Measurements from ENCODE around the gene FGFBP3.
"Not testable (repeated sequence)": the region's sequence is repeated elsewhere in the genome, so short reads cannot be mapped to it uniquely, and the experiment has no call there.

The FGFBP3 gene

DNA sequence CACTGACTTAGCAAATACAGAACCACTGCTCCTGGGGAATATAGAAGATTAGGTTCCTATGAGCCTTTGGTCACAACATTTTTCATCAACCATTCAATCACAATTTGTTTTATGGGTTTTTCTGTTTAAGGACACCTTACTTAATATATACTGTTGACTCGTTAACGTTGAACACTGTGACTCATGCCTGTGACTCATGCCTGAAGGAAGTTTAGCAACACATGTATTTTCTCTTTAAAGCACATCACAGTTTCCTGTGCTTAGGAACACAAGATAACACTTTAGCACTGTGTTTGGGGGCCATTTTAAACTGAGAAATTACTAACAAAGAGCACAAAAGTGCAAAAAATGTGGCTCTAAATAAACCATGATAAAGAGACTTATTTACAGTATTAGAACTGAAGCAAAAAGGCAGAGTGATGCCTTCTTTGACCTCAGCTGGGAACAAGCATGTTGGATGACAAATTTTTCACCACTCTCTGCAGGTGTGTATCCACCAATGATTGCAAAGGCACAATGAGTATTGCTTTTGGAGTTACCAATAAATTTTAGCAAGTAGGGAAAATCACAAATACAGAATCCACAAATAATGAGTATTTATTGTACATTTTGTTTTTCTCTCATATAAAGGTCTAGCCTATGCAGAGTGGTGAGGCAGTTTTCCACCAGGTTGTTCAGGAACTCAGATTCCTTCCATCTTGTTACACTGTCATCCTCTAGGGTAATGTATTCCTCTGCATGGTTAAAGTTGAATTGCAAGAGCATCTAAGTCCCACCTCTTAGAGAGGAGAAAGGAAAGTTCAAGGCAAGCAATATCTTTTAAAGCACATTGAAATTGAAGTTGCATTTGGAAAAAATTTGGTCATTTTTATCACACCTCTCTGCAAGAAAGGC is 7.3 kb downstream of the FGFBP3 start:
- DNase-seq (ENCODE audit: low read depth in 3 of 3) = peak in 2 of 3 experiments; percentile 36 to 41

DNA sequence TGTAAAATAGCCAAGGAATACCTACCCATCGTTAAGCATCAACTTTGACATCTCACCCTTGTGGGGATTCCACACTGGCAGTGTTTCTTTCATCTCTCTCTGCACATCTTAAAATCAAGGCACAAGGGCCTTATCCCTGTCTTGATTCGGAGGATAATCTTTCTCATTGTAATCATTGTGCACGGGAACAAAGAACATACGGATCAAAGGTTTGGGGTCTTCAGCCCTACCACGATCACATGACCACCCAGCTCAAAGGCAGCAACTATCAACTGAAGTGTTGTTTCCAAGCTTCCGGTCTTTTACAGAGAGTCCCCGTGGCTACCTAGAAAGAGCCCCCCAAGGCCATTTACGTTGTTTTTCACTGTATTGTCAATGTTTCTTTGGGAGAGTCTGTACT is 11.9 kb downstream of the FGFBP3 start:
- DNase-seq (ENCODE audit: low read depth in 3 of 3) = no peak

DNA sequence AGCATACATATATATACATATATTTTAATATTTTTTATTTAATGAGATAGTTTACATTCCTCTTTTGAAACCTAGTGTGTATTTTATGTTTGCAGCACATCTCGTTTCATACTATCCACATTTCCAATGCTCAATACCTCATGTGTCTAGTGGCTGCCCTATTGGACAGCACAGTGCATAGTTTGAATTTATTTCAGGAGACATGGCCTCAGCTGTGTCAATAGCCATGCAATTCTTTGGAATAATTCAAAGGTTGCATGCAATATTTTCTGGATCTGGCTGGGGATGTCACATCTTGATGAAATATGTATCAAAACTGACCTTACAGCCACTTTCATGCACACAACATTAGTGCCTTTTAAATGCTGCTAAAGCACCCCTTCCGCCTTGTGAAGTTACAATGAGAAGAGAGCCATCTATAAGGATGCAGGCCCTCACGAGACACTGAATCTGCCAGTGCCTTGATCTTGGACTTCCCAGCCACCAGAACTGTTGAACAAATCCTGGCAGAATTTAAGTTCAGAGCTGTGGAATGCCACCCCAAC is 13.0 kb downstream of the FGFBP3 start:
- DNase-seq (ENCODE audit: low read depth in 3 of 3) = no peak

DNA sequence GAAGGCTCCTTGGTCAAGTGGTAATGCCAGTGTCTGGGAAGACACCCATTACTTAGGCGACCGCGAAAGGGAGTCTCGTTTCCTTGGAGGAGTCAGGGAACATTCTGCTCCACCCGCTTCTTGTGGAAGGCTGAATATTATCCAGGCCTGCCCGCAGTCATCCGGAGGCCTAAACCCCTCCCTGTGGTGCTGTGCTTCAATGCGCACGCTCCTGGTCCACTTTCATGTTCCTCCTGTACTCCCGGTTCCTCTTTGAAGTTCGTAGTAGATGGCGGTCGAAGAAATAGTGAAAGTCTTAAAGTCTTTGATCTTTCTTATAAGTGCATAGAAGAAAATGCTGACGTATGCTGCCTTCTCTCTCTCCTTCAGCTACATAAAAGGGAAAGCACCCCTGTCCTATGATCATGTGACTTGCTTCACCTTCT is 15.0 kb downstream of the FGFBP3 start:
- not testable (repeated sequence) for DNase-seq (ENCODE audit: low read depth in 3 of 3)

DNA sequence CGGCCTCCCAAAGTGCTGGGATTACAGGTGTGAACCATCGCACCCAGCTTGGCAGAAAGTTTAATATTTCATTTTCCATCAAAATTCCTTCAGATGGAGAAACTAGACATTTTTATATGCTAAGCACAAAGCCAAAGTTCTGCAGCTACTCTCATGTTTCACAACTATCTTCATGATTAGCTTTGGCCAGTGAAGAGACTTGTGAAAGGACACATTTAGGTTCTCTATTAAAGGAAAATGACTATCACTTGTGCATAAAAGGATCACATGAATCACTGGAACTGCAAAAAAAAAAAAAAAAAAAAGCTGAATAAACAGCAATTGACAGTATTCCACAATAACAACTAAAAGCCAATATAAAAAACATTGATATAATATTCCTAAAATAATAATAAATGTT is 16.2 kb downstream of the FGFBP3 start:
- DNase-seq (ENCODE audit: low read depth in 3 of 3) = no peak

DNA sequence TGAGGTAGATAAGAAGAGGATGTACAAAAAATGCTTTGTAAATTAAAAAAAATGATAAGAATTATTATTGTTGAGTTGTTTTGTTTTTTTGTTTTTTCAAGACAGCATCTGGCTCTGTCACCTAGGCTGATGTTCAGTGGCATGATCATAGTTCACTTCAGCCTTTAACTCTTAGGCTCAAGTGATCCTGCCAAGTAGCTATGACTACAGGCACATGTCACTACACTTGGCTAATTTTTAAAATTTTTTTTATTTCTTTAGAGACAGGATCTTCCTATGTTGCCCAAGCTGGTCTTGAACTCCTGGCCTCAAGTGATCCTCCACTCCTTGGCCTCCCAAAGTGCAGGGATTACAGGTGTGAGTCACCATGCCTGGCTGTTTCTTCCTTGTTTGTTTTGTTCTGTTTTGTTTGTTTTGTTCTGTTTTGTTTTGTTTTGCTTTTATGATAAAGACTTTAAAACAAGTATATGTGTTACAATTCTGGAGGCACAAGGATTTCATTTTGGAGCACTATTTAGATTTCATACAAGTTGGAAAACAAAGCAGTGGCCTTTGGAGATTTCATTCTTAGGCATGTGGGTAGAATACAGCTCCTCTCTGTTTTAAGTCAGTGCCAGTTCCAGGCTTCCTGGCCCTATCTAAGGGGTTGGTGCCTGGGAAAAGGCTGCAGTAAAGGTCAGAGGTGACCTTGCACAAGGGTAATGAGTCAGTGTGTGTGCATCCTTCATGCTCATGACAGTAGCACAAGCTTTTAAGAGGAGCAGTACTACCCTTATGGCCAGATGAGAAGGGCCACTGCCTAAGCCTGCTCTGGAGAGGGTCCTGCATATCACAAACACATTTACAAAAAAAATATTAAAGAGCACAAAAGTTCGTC is 17.9 kb downstream of the FGFBP3 start:
- no peak for DNase-seq (ENCODE audit: low read depth in 3 of 3)

DNA sequence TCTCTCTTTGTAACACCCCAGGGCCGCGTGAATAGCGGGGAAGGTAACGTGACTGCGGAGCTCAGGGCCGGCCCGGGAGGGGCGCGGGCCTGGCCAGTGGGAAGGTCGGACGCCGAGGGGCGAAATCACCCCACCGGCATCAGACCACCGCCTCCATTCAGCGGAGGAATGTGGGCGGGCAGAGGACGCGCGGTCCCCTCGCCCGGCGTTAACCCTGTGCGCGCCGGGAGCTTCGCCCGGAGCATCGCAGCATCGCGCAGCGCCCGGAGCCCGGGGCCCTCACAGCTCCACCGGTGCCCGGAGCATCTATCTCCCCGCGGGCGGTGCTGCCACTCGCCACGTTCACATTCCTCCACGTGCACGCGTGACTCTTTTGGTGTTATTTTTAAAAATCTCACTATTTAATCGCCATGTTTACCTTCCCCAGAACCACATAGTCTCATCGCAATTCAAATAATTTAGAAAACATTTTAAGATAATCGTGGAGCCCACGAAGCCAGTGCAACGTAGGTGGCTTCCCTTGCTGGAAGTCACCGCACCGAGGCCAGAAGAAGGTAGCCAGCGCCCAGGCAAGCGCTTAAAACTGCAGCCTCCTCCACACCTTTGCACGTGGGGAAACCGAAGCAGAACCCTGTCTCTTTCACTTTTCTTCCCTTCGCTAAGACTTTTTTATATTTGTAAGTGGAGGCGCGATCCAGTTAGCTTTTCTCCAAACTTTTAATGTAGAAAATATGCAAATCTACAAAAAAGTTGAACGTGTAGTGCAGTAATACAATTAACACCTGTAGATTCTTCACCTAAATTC is 21.8 kb downstream of the FGFBP3 start:
- peak in 2 of 3 experiments; percentile 6 to 11 for DNase-seq (ENCODE audit: low read depth in 3 of 3)

DNA sequence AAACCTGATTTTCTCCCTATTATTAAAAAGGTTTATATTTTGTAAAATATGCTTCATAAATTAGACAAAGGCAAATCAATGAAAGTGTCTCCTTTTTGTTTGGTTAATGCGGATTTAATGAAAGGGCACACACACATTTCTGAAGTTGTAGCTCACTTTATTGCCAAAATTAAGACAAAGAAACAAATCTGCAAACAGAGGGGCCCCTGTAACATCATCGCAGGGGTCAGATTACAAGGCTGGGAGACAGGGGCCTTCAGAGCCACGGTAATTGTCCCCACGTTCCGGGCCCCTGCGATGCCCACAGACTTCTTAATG is 22.4 kb downstream of the FGFBP3 start:
- DNase-seq (ENCODE audit: low read depth in 3 of 3) = no peak

DNA sequence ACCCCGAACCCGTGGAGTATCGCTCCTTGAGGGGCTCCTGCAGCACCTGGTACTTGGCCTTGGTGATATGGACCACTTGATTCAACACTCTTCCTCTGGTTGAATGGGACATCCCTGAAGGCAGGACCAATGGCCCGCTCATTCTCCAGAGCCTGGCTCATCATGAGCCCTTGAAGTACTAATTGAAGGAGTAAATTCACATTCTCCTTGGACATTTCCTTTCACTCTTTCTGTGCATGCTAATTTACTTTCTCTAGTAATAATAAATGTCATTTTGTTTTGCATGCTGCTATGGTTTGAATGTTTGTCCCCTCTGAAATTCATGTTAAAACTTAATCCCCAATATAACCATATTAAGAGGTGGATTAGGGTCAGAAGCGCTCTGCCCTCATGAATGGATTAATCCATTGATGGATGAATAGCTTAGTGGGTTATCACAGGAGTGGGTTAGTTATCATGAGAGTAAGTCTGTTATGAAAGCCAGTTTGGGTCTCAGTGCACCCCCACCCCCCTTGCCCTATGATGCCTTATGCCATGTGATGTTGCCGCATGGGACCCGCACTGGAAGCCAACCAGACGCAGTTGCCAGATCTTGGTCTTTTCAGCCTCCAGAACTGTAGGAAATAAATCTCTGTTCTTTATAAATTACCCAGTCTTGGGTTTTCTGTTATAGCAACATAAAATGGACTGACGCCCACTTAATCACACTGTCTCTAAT is 23.8 kb downstream of the FGFBP3 start:
- no peak for DNase-seq (ENCODE audit: low read depth in 3 of 3)

DNA sequence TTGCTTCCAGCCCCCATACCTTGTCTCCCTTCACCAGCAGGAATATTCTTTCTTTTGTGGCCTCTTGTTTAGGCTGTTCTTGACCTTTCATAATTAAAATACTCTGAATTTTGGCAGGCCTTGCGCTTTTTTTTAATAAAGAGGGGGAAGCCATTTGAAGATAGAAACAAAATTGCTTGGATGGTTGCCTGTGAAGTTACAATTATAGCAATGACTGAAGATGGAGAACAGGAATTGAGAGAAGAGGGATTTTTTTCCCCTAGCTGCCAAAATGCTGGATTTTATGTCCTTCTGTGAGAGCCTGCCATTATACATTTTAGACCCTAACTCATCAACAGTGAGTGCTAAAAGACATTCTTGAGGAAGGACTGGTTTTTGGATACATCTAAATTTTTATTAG is 24.8 kb downstream of the FGFBP3 start:
- DNase-seq (ENCODE audit: low read depth in 3 of 3) = no peak

DNA sequence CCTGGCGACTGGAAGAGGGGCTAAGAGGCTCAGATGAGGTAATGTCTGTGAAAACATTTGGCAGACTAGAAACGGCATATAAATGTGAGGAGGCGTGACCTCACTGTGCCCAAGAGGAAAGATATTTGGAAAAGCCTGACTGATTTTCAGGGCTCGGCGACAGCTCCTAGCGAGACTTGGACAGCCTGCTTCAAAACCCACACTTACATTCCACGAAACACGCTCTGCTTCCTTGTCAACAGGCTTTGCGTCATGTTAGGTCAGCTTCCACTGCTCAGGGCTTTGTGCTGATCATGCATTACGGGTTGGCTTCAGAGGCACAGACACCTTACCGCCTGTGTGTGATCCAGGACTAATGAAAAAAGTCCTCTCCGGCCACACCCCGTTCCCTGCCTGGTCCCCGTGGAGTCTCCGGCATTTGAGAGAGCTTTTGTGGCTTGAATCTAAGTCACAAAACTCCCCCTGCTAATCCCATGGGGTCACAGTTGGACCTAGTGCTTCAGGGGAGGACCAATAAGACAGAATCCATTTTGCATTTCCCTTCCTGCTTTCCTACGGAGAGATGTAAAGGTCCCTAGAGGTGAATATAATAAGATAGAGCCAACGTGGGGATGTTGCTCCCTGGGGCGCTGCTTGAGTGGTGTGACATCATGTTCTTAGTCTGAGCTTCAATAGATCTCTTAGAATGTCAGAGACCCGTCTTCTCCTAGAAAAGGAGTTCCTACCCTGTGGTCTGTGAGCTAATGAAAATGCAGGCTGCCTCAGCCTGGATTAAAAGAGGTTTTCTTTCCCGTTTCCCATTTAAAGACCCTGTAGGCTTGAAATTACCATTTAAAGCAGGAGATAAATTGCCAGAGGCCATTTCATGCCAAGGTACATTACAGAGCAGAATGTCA is 25.5 kb downstream of the FGFBP3 start:
- DNase-seq (ENCODE audit: low read depth in 3 of 3) = no peak

DNA sequence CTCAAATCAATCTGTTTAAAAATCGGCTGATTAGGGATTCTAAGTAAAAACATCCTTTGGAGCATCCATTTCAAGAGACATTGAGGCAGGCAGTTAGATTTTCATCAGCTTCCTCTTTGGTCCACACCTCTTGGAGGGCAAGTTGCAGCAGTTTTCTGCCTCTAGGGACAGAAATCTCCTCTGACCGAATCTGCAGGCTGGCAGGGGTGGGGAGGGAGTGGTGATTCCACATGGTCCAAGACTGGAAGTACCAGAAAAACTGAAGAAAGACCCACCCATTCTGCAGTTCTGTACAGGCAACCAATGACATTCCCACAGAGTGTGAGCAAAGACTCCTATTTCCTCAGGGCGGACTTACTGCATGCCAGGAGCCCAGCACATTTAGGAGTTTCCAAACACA is 29.0 kb downstream of the FGFBP3 start:
- no peak for DNase-seq (ENCODE audit: low read depth in 3 of 3)

DNA sequence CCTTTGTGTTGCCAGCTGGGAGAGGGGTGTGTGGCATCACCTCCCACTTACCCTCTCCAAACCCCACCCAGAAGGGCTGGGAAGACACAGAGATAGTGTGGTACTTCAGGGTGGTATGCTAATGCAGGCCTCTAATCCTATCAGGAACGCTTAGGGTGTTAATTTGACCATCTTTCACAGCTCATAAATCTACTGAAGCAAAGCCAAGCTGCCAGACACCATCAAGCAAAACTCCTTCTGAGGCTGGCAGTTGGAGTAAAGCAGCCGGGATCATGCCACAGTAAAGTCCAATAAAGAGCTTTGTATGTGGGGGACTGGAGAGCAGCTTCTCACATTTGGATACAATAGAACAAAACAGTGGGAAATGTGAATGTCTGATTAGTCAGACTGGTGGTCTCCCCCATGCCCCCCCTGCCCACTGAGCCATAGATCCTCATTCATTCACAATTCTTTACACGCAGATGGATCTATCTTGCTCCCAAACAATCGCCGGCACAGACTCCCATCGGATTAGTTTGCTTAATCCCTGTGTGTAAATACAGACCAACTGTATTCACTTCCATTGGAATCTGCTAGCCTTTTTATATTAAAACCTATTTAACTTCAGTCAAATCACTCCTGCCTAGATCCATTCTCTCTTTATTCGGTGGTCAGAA is 29.6 kb downstream of the FGFBP3 start:
- DNase-seq (ENCODE audit: low read depth in 3 of 3) = no peak

DNA sequence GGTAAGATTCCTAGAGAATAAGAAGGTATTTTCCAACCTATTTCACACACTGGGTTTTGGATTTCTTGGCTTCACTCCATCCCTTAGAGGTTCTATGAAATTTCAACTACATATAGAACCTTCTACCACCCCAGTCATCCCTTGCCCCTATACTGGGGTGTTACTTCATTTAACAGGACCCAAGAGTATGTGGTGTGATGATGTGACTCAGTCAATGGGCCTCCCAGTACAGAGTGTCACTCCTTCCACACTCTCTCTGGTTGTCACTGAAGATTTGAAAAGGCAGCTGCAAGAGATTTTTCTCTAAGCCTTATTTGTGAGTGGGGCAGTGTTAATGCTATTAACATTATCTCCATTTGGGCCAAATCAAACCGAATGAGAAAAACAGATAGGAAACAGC is 33.5 kb downstream of the FGFBP3 start:
- no peak for DNase-seq (ENCODE audit: low read depth in 3 of 3)

DNA sequence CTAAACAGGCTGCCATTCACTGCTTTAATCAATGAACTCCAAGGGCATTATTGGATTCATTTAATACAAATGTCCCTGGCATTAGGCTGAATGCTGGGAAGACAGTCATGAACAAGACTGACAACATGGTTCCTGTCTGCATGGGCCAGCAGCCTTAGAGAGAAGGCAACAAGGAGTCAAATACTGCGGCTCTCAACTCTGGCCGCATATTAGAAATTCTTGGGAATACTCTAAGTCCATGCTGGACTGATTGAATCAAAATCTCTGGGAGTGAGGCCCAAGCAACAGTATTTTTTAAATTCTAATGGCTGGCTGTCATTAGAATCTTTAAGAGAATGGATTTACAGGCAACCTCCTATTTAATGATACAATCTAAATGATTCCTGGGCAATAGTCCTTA is 34.1 kb downstream of the FGFBP3 start:
- DNase-seq (ENCODE audit: low read depth in 3 of 3) = no peak

DNA sequence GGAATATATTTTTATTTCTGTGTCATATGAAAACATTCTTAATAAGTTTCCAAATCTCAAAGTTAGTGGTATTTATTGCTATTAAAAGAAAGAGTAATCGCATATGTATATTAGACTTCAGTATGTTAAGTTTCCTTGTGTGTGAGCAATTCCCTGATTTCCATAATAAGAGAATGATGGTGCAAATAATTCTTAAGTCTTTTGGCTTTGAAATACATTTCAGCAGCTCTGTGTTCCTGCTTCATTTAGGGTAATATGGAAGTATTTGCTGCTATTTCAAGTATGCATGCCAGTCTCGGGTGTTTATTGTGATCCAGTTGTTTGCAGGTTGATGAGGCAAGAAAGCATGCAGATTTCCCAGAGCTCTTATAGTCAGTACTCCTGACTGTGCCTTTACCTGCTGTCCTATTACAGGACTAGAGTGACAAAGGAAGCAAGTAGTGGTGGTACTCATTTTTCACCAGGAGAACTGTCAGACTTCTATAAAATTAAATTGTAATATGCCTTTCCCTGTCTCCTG is 43.7 kb downstream of the FGFBP3 start:
- DNase-seq (ENCODE audit: low read depth in 3 of 3) = no peak

DNA sequence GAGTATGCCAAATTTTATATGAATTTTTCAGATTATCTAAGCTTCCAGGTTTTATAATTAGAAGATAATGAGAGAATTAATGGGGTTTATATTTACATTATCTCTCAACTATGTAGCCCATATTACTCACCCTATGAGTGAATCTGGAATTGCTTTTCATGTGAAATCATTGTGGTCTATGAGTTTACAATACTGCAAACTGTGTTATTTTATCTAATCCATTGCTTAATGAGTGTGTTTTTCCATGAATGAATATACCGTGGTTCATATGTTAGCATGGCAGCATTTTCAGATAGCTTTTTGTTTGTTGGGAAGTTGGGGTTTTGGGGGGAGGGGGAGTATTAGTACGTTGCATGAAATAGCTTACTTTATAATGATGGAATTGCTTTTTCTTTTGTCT is 44.5 kb downstream of the FGFBP3 start:
- no peak for DNase-seq (ENCODE audit: low read depth in 3 of 3)

DNA sequence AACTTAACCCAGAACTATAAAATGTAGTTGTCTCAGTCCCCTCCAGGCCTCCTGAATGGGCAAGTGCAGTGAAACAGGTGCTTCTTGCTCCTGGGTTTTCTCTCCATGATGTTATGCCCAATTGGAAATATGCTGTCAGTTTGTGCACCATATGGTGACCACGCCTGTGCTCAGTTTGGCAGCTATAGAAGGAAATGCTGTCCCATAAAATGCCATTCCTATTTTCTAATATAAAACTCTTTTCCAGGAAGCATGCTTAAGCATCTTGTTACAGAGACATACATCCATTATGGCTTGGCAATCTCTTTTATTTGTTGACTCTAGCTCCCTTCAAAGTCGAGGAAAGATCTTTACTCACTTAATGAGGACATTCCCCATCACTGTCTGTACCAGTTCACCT is 45.2 kb downstream of the FGFBP3 start:
- DNase-seq (ENCODE audit: low read depth in 3 of 3) = no peak

DNA sequence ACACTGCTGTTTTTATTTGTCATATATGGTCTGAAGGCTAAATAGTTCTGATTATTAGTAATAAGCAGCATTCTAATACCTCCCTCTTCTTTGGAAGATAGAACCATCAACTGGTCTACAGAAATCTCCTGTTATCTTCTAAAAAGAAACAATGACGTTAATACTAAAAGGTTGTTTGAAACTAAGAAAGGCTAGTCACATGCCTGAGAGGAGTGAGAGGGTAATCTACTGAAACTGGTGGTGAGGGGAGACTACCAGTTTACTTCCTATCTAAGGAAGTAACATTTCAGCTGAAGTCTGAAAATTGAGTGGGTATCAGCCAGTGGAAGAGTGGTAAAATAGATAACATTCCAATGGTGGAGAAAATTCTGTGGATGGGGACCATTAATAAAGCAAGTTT is 48.4 kb downstream of the FGFBP3 start:
- DNase-seq (ENCODE audit: low read depth in 3 of 3) = no peak

Measured in stimulated activated CD4-positive, alpha-beta T cell treated with anti-CD3 and anti-CD28 coated beads, TNF-alpha, amount 100 ng/mL, for 4 hours (primary cell).